Mesenchymal stem cell (in vitro differentiated cells and primary cell): ENCODE data around the gene ZNF280A.

ENCODE experiments used
- DNase-seq: peaks from one replicate; pipeline ENCODE4 v3.0.0-alpha.2; 2013
- H2AFZ ChIP-seq: one replicate; pipeline ENCODE4 v1.6.1; 2013; ENCODE audit warnings: low read depth, mild to moderate bottlenecking, control low read depth, inconsistent platforms, low read length, moderate library complexity
- H2AK5ac ChIP-seq: 2 replicates; pipeline ENCODE4 v1.6.1; 2013; ENCODE audit warnings: low read length, moderate library complexity, mild to moderate bottlenecking, inconsistent platforms; ENCODE audit not compliant: severe bottlenecking
- H2BK120ac ChIP-seq: one replicate; pipeline ENCODE4 v1.6.1; 2013; ENCODE audit warnings: low read depth, mild to moderate bottlenecking, inconsistent platforms, low read length, moderate library complexity
- H2BK12ac ChIP-seq, 2 experiments: one replicate each; pipeline ENCODE4 v1.6.1; 2013; ENCODE audit warnings: inconsistent platforms in 2 of 2, low read length in 2 of 2, mild to moderate bottlenecking in 2 of 2, moderate library complexity in 2 of 2, control low read depth in 1 of 2
- H2BK15ac ChIP-seq: one replicate; pipeline ENCODE4 v1.6.1; 2013; ENCODE audit warnings: mild to moderate bottlenecking, low read depth, inconsistent platforms; ENCODE audit not compliant: poor library complexity, severe bottlenecking
- H2BK5ac ChIP-seq: 2 replicates; pipeline ENCODE4 v1.6.1; 2013; ENCODE audit warnings: low read depth, mild to moderate bottlenecking, low read length, control low read depth, inconsistent platforms; ENCODE audit not compliant: poor library complexity, severe bottlenecking
- H3K14ac ChIP-seq, 2 experiments: one replicate each; pipeline ENCODE4 v1.6.1; 2013; ENCODE audit warnings: inconsistent platforms in 2 of 2, low read length in 2 of 2, control low read depth in 1 of 2, mild to moderate bottlenecking in 1 of 2, moderate library complexity in 1 of 2
- H3K18ac ChIP-seq, 2 experiments: one replicate each; pipeline ENCODE4 v1.6.1; 2013; ENCODE audit warnings: inconsistent platforms in 2 of 2, low read length in 2 of 2, control low read depth in 1 of 2, low read depth in 1 of 2, mild to moderate bottlenecking in 1 of 2
- H3K23ac ChIP-seq, 2 experiments: one replicate each; pipeline ENCODE4 v1.6.1; 2013; ENCODE audit warnings: inconsistent platforms in 2 of 2, low read length in 2 of 2, mild to moderate bottlenecking in 2 of 2, moderate library complexity in 2 of 2, control low read depth in 1 of 2
- H3K27ac ChIP-seq: 2 replicates; pipeline ENCODE4 v1.5.1; 2013; ENCODE audit warnings: mild to moderate bottlenecking, moderate library complexity, low read length, control low read depth, inconsistent platforms; ENCODE audit not compliant: poor library complexity, severe bottlenecking
- H3K27me3 ChIP-seq, 2 experiments: 2 replicates each; pipeline versions ENCODE4 v1.6.1 to v1.7.0; 2013; ENCODE audit warnings: low read length in 2 of 2, mild to moderate bottlenecking in 2 of 2, moderate library complexity in 2 of 2, control low read depth in 1 of 2, inconsistent platforms in 1 of 2; ENCODE audit not compliant: control insufficient read depth in 1 of 2, insufficient read depth in 1 of 2
- H3K36me3 ChIP-seq, 2 experiments: 2 replicates each; pipeline versions ENCODE4 v1.6.1 to v1.7.0; 2013; ENCODE audit warnings: low read length in 2 of 2, control low read depth in 1 of 2, inconsistent platforms in 1 of 2, low read depth in 1 of 2, mild to moderate bottlenecking in 1 of 2; ENCODE audit not compliant: insufficient read depth in 2 of 2, control insufficient read depth in 1 of 2
- H3K4ac ChIP-seq, 2 experiments: one replicate each; pipeline ENCODE4 v1.6.1; 2013; ENCODE audit warnings: inconsistent platforms in 2 of 2, low read length in 2 of 2, mild to moderate bottlenecking in 2 of 2, moderate library complexity in 2 of 2, control low read depth in 1 of 2, low read depth in 1 of 2
- H3K4me1 ChIP-seq: 2 replicates; pipeline ENCODE4 v1.6.1; 2013; ENCODE audit warnings: low read depth, low read length, control low read depth; ENCODE audit not compliant: control insufficient read depth, insufficient read depth
- H3K4me2 ChIP-seq: 2 replicates; pipeline ENCODE4 v1.6.1; 2013; ENCODE audit warnings: low read length, mild to moderate bottlenecking, inconsistent platforms; ENCODE audit not compliant: poor library complexity, severe bottlenecking
- H3K4me3 ChIP-seq, 2 experiments: 2 replicates each; pipeline versions ENCODE4 v1.5.1 to v1.7.0; 2013; ENCODE audit warnings: low read length in 2 of 2, mild to moderate bottlenecking in 2 of 2, control low read depth in 1 of 2, low read depth in 1 of 2; ENCODE audit not compliant: insufficient read depth in 1 of 2
- H3K79me1 ChIP-seq: replicated peaks from 2 replicates; pipeline ENCODE4 v1.6.1; 2013; ENCODE audit warnings: mild to moderate bottlenecking, control low read depth, low read length, inconsistent platforms; ENCODE audit not compliant: poor library complexity, severe bottlenecking
- H3K9ac ChIP-seq: 2 replicates; pipeline ENCODE4 v1.7.0; 2013; ENCODE audit warnings: mild to moderate bottlenecking, low read length, moderate library complexity
- H3K9me3 ChIP-seq: 2 replicates; pipeline ENCODE4 v1.7.0; 2013; ENCODE audit warnings: mild to moderate bottlenecking, low read length; ENCODE audit not compliant: control insufficient read depth
- H4K8ac ChIP-seq: one replicate; pipeline ENCODE4 v1.6.1; 2013; ENCODE audit warnings: inconsistent platforms, mild to moderate bottlenecking, low read length, moderate library complexity
- H4K91ac ChIP-seq: one replicate; pipeline ENCODE4 v1.6.1; 2013; ENCODE audit warnings: mild to moderate bottlenecking, low read length, inconsistent platforms
- WGBS: methylation state at CpG from one replicate; pipeline ENCODE4 v1.1.7; 2013; ENCODE audit warnings: mixed read lengths; 5-methylcytosine and 5-hydroxymethylcytosine counted together

The ZNF280A gene

GRCh38 chr22:22486132-22486899 lies 33.8 kb downstream of the ZNF280A start:
- Histone ChIP-seq H4K8ac (no peak overlapping the region), H2AK5ac (no peak overlapping the region), H3K9me3 (no peaks in the 10 kb centered on the region), H3K14ac (no peak overlapping the region), H3K23ac (no peak overlapping the region), H3K27ac (no peak overlapping the region), H3K4me2 (no peak overlapping the region), H2BK12ac (no peak overlapping the region), H2BK5ac (no peak overlapping the region), H3K9ac (no peak overlapping the region), H3K79me1 (no peaks in the 10 kb centered on the region), H4K91ac (no peak overlapping the region), H3K36me3 (no peaks in the 10 kb centered on the region), H2AFZ (no peak overlapping the region), H3K27me3 (no peaks in the 10 kb centered on the region), H3K4me1 (no peaks in the 10 kb centered on the region), H3K4ac (no peak overlapping the region), H2BK120ac (no peak overlapping the region), H2BK15ac (no peak overlapping the region), H3K4me3 (no peak overlapping the region), H3K18ac (no peak overlapping the region)
- 100% methylated on average over 4 of the region's 4 CpGs for WGBS
- no peak for DNase-seq

- Histone ChIP-seq H2AK5ac (no peak overlapping the region), H3K79me1 (no peaks in the 10 kb centered on the region), H3K4me3 (no peak overlapping the region), H3K4me1 (no peaks in the 10 kb centered on the region), H3K4me2 (no peak overlapping the region), H3K18ac (no peak overlapping the region), H4K91ac (no peak overlapping the region), H3K9ac (no peak overlapping the region), H3K36me3 (no peaks in the 10 kb centered on the region), H3K27ac (no peak overlapping the region), H2AFZ (no peak overlapping the region), H2BK5ac (no peak overlapping the region), H3K23ac (no peak overlapping the region), H2BK15ac (no peak overlapping the region), H3K9me3 (no peaks in the 10 kb centered on the region), H2BK12ac (no peak overlapping the region), H3K27me3 (peaks cover 0 to 4% of the 10 kb centered on the region in 2 experiments), H3K4ac (no peak overlapping the region), H2BK120ac (no peak overlapping the region), H3K14ac (no peak overlapping the region), H4K8ac (no peak overlapping the region)
- 95% methylated on average over 3 of the region's 3 CpGs for WGBS
- no peak for DNase-seq
Observed at GRCh38 chr22:22485524-22485923, 34.5 kb downstream of the ZNF280A start.

GRCh38 chr22:22484023-22484422 lies 36.0 kb downstream of the ZNF280A start:
- H2BK120ac ChIP-seq = no peak overlapping the region
- WGBS = over 99% methylated on average over 10 of the region's 11 CpGs

GRCh38 chr22:22480940-22481339 lies 39.1 kb downstream of the ZNF280A start:
- DNase-seq = no peak

More at GRCh38 chr22:22484023-22484422, 36.0 kb downstream of the ZNF280A start:
- Histone ChIP-seq H3K9me3 (no peaks in the 10 kb centered on the region), H4K8ac (no peak overlapping the region), H3K14ac (no peak overlapping the region), H3K27ac (no peak overlapping the region), H3K79me1 (no peaks in the 10 kb centered on the region), H2AK5ac (no peak overlapping the region), H2AFZ (no peak overlapping the region), H3K4me3 (no peak overlapping the region), H3K18ac (no peak overlapping the region), H3K27me3 (peaks cover 0 to 6% of the 10 kb centered on the region in 2 experiments), H2BK5ac (no peak overlapping the region), H2BK12ac (no peak overlapping the region), H3K4ac (no peak overlapping the region), H3K4me2 (no peak overlapping the region), H3K9ac (no peak overlapping the region), H3K23ac (no peak overlapping the region), H2BK15ac (no peak overlapping the region), H4K91ac (no peak overlapping the region), H3K36me3 (no peaks in the 10 kb centered on the region), H3K4me1 (no peaks in the 10 kb centered on the region)
- DNase-seq = no peak

More at GRCh38 chr22:22480940-22481339, 39.1 kb downstream of the ZNF280A start:
- Histone ChIP-seq H3K4me1 (no peaks in the 10 kb centered on the region), H2BK120ac (no peak overlapping the region), H2BK12ac (no peak overlapping the region), H2AK5ac (no peak overlapping the region), H3K4me2 (no peak overlapping the region), H3K36me3 (no peaks in the 10 kb centered on the region), H3K18ac (no peak overlapping the region), H4K91ac (no peak overlapping the region), H3K27ac (no peak overlapping the region), H2BK15ac (no peak overlapping the region), H3K79me1 (no peaks in the 10 kb centered on the region), H3K27me3 (peaks cover 0 to 6% of the 10 kb centered on the region in 2 experiments), H2BK5ac (no peak overlapping the region), H3K14ac (no peak overlapping the region), H2AFZ (no peak overlapping the region), H3K9ac (no peak overlapping the region), H4K8ac (no peak overlapping the region), H3K4me3 (no peak overlapping the region), H3K4ac (no peak overlapping the region), H3K9me3 (no peaks in the 10 kb centered on the region), H3K23ac (no peak overlapping the region)
- 96% methylated on average over 1 of the region's 2 CpGs for WGBS
